Right lobe of liver (tissue), 6 donors: ENCODE data around the gene SELPLG. TPM values are rescaled to one million over a fixed set of nuclear protein-coding genes. Genes with fewer than 3 reads are reported as not detected.

Experiments used
- ATAC-seq, 4 donors: fragments of 200-7000 bp; cut with Tn5 transposase; one replicate each; pipeline ENCODE4 v1.9.1; 2020; ENCODE audit warnings: mild to moderate bottlenecking in 4 of 4, moderate library complexity in 4 of 4
- DNase-seq, 3 donors: peaks; one replicate each; pipeline ENCODE4 v3.0.0-alpha.2; 2020
- H3K27ac ChIP-seq, 3 donors: fragments of 200-600 bp; one replicate each; pipeline ENCODE4 v1.8.0; 2022
- H3K27me3 ChIP-seq, 2 donors: fragments of 200-600 bp; one replicate each; pipeline ENCODE4 v1.8.0; 2022
- H3K36me3 ChIP-seq, 4 donors: fragments of 200-600 bp; sonication (generic) in 1 of 4; one replicate each; pipeline versions ENCODE4 v1.5.1 to v1.8.0; 2017 to 2022; ENCODE audit warnings: control low read depth in 1 of 4
- H3K4me1 ChIP-seq, 4 donors: fragments of 200-600 bp; sonication (generic) in 1 of 4; one replicate each; pipeline versions ENCODE4 v1.5.1 to v1.8.0; 2017 to 2022; ENCODE audit warnings: control low read depth in 1 of 4
- H3K4me3 ChIP-seq, 3 donors: fragments of 200-600 bp; one replicate each; pipeline ENCODE4 v1.8.0; 2022
- H3K9me3 ChIP-seq, 4 donors: fragments of 200-600 bp; sonication (generic) in 1 of 4; one replicate each; pipeline versions ENCODE4 v1.5.1 to v1.8.0; 2017 to 2022; ENCODE audit warnings: control low read depth in 1 of 4
- POLR2A ChIP-seq: fragments of 450-650 bp; IDR thresholded peaks from one replicate; pipeline ENCODE4 v1.6.1; 2017; ENCODE audit warnings: antibody characterized with exemption, mild to moderate bottlenecking
- WGBS: methylation state at CpG from one replicate; pipeline ENCODE4 v1.1.6; 2018; ENCODE audit warnings: low coverage, low lambda C conversion rate; ENCODE audit not compliant: insufficient coverage; ENCODE audit errors: missing lambda C conversion rate; 5-methylcytosine and 5-hydroxymethylcytosine counted together
- intact Hi-C, 2 donors: fragments of 100-400 bp; cut with DNase I; formaldehyde crosslinking; loops; one replicate each; pipeline versions ENCODE4 v1.11.2 to v1.14.1; 2022
- total RNA-seq, 6 experiments: library from RNA; depleted of rRNA in 2 of 6; stranded (reverse); fragments of >200 nt in 2 of 6; fragmentation: NEBNext Ultra II Directional in 3 of 6; extraction: Animal tissue kit (Norgen Biotek cat#: 25700) in 3 of 6; gene quantifications; one replicate each; pipeline versions ENCODE4 v1.1.0 to v1.2.4, GENCODE V29; 2016 to 2023
- TF ChIP-seq, protein P1 (sequence below), 4 donors: fragments of 200-600 bp in 3 of 4; fragments of 450-650 bp in 1 of 4; IDR thresholded peaks; one replicate each; pipeline versions ENCODE4 v1.5.1 to v1.8.0; 2016 to 2022; ENCODE audit warnings: antibody characterized with exemption in 4 of 4, mild to moderate bottlenecking in 2 of 4
- donor health status: DM: no; HTN: yes; CAD: no.
- donor health status: DM: no; HTN: no; CAD: no.
- donor health status: DM: no; HTN: no; CAD: no.
- donor health status: DM: no; HTN: yes; CAD: no.
- donor health status: DM: no; HTN: yes; CAD: no.

Gene SELPLG
- total RNA-seq, 6 experiments from 2014 or later: 1.5 to 6.0 (median 3.1) TPM

GRCh38 chr12:108643941-108644810 is 10.5 kb upstream of the SELPLG start:
- intact Hi-C loops: no loop called here
- Histone ChIP-seq H3K4me3 (no peak overlapping the region), H3K4me1 (peaks cover 0 to 15% (median 2%) of the 10 kb centered on the region in 4 donors), H3K9me3 (no peaks in the 10 kb centered on the region), H3K27me3 (no peaks in the 10 kb centered on the region), H3K36me3 (peaks cover 0 to 14% (median 5%) of the 10 kb centered on the region in 4 donors), H3K27ac (peak overlapping the region in 1 of 3 donors; percentile 9)
- WGBS: 33% methylated on average over 18 of the region's 18 CpGs
- ATAC-seq (peak; percentile 42 to 89 (median 67)), DNase-seq (peak in 2 of 3 donors; percentile 43 to 67)
- TF ChIP-seq POLR2A: no peak
- TF ChIP-seq, protein P1, sequence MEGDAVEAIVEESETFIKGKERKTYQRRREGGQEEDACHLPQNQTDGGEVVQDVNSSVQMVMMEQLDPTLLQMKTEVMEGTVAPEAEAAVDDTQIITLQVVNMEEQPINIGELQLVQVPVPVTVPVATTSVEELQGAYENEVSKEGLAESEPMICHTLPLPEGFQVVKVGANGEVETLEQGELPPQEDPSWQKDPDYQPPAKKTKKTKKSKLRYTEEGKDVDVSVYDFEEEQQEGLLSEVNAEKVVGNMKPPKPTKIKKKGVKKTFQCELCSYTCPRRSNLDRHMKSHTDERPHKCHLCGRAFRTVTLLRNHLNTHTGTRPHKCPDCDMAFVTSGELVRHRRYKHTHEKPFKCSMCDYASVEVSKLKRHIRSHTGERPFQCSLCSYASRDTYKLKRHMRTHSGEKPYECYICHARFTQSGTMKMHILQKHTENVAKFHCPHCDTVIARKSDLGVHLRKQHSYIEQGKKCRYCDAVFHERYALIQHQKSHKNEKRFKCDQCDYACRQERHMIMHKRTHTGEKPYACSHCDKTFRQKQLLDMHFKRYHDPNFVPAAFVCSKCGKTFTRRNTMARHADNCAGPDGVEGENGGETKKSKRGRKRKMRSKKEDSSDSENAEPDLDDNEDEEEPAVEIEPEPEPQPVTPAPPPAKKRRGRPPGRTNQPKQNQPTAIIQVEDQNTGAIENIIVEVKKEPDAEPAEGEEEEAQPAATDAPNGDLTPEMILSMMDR (IDR thresholded peaks at IDR 0.05): no peak

- WGBS: 100% methylated on average over 1 of the region's 1 CpG
- H3K36me3 ChIP-seq: peaks cover 0 to 7% (median 1%) of the 10 kb centered on the region in 4 donors
- no peaks in the 10 kb centered on the region for H3K9me3 ChIP-seq
- H3K4me3 ChIP-seq: no peak overlapping the region
- no peak overlapping the region for H3K27ac ChIP-seq
- ATAC-seq (peak in 2 of 4 donors; percentile 5 to 36), DNase-seq (no peak)
- no peak for TF ChIP-seq POLR2A
- TF ChIP-seq, protein P1 (IDR thresholded peaks at IDR 0.05): no peak
- no peaks in the 10 kb centered on the region for H3K27me3 ChIP-seq
- H3K4me1 ChIP-seq: peaks cover 0 to 15% (median 2%) of the 10 kb centered on the region in 4 donors
- intact Hi-C loops: no loop called here
These were observed 9.4 kb upstream of the SELPLG start for GRCh38 chr12:108642899-108643654.

GRCh38 chr12:108642269-108642870 is 8.7 kb upstream of the SELPLG start:
- Histone ChIP-seq H3K36me3 (peaks cover 0 to 7% (median 0%) of the 10 kb centered on the region in 4 donors), H3K4me1 (peaks cover 0 to 15% (median 2%) of the 10 kb centered on the region in 4 donors), H3K9me3 (no peaks in the 10 kb centered on the region), H3K27ac (no peak overlapping the region), H3K27me3 (no peaks in the 10 kb centered on the region), H3K4me3 (no peak overlapping the region)
- ATAC-seq: no peak
- peak in 1 of 3 donors; percentile 30 for DNase-seq
- intact Hi-C loops: no loop called here
- WGBS: 88% methylated on average over 13 of the region's 16 CpGs
- TF ChIP-seq, protein P1 (IDR thresholded peaks at IDR 0.05): no peak
- no peak for TF ChIP-seq POLR2A

- no peak overlapping the region for H3K27ac ChIP-seq
- WGBS: 67% methylated on average over 6 of the region's 9 CpGs
- H3K27me3 ChIP-seq: no peaks in the 10 kb centered on the region
- peaks cover 0 to 5% (median 0%) of the 10 kb centered on the region in 4 donors for H3K36me3 ChIP-seq
- DNase-seq (no peak), ATAC-seq (no peak)
- H3K4me3 ChIP-seq: no peak overlapping the region
- TF ChIP-seq, protein P1 (IDR thresholded peaks at IDR 0.05): no peak
- TF ChIP-seq POLR2A: no peak
- H3K4me1 ChIP-seq: peaks cover 0 to 15% (median 2%) of the 10 kb centered on the region in 4 donors
- intact Hi-C loops: no loop called here
- no peaks in the 10 kb centered on the region for H3K9me3 ChIP-seq
These were observed 8.0 kb upstream of the SELPLG start for GRCh38 chr12:108641446-108642268.
